ENCODE results near the gene GPBP1L1.

DNA sequence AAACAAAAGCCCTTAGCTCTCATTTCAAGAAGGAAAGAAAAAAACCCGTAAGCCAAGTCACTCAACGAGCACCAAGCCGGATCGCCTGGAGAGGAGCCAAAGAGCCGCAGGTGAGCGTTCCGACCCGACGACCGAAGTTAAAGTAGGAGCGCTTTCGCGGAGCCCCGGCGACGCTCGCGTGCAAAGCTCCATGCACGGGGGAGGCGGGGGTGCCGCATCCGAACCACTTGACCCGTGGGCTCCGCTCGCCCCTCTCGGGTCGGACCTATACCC, 382 bp downstream of the GPBP1L1 start:
- TF ChIP-seq CTCF (IDR thresholded peaks at IDR 0.05) (no peak), POLR2A (IDR thresholded peaks at IDR 0.05) (no peak)
